Cardiac muscle cell (in vitro differentiated cells and primary cell): ENCODE measurements around the gene PARVB. TPM values are rescaled to one million over a fixed set of nuclear protein-coding genes. Genes with fewer than 3 reads are reported as not detected.

Experiments
- DNase-seq, 2 donors: peaks; one replicate each; pipeline versions ENCODE4 v3.0.0 to v3.0.0-alpha.2; 2010 to 2017; ENCODE audit warnings: low read depth in 1 of 2, low spot score in 1 of 2
- H3K27ac ChIP-seq: fragments of 200-600 bp; sonication (generic); 2 replicates; pipeline ENCODE4 v1.5.1; 2016
- H3K27me3 ChIP-seq: fragments of 200-600 bp; sonication (generic); 2 replicates; pipeline ENCODE4 v1.6.0; 2016; ENCODE audit warnings: control low read depth
- H3K36me3 ChIP-seq: fragments of 200-600 bp; sonication (generic); 2 replicates; pipeline ENCODE4 v1.5.1; 2016; ENCODE audit warnings: control low read depth
- H3K4me1 ChIP-seq: fragments of 200-600 bp; sonication (generic); 2 replicates; pipeline ENCODE4 v1.8.1; 2017; ENCODE audit warnings: low read depth, mild to moderate bottlenecking, mixed run types
- H3K4me3 ChIP-seq: fragments of 200-600 bp; sonication (generic); 2 replicates; pipeline ENCODE4 v1.5.1; 2016; ENCODE audit warnings: mild to moderate bottlenecking
- H3K9me3 ChIP-seq: fragments of 200-600 bp; sonication (generic); 2 replicates; pipeline ENCODE4 v1.5.1; 2017; ENCODE audit warnings: low read depth, mild to moderate bottlenecking, control low read depth
- CTCF ChIP-seq: IDR thresholded peaks from 2 replicates; pipeline ENCODE4 v1.5.1; 2012; ENCODE audit warnings: low read depth, mild to moderate bottlenecking, low read length
- polyA plus RNA-seq: library from polyadenylated mRNA; unstranded; fragments of >200 nt; fragmentation: Nextera tagmentation; extraction: Ambion mirVana; gene quantifications from 2 replicates; pipeline ENCODE4 v1.2.1, GENCODE V29; 2016
- total RNA-seq: library from RNA; depleted of rRNA; stranded (reverse); fragments of >200 nt; gene quantifications from 2 replicates; pipeline ENCODE4 v1.2.3, GENCODE V29; 2016

The PARVB gene
- total and polyA plus RNA-seq, 2 experiments from 2014 or later, result 30.6 to 46.0 TPM

- Histone ChIP-seq H3K4me3 (no peak overlapping the region), H3K36me3 (peaks cover 53% of the 10 kb centered on the region), H3K4me1 (no peaks in the 10 kb centered on the region), H3K27me3 (no peaks in the 10 kb centered on the region), H3K9me3 (no peaks in the 10 kb centered on the region), H3K27ac (no peak overlapping the region)
- TF ChIP-seq CTCF, result no peak
- DNase-seq, result no peak
Measured at GRCh38 chr22:43980996-43981395, 43.1 kb upstream of the PARVB start.

GRCh38 chr22:43983808-43984207 lies 40.3 kb upstream of the PARVB start:
- Histone ChIP-seq H3K9me3 (no peaks in the 10 kb centered on the region), H3K27ac (no peak overlapping the region), H3K4me1 (no peaks in the 10 kb centered on the region), H3K27me3 (no peaks in the 10 kb centered on the region), H3K36me3 (peaks cover 49% of the 10 kb centered on the region), H3K4me3 (no peak overlapping the region)
- no peak for DNase-seq
- TF ChIP-seq CTCF, result no peak

- DNase-seq, result peak in 1 of 2 donors; percentile 16
- H3K4me1 ChIP-seq, result no peaks in the 10 kb centered on the region
- no peaks in the 10 kb centered on the region for H3K27me3 ChIP-seq
- no peak overlapping the region for H3K4me3 ChIP-seq
- H3K36me3 ChIP-seq, result peaks cover 58% of the 10 kb centered on the region
- no peaks in the 10 kb centered on the region for H3K9me3 ChIP-seq
- no peak overlapping the region for H3K27ac ChIP-seq
- no peak for TF ChIP-seq CTCF
Measured at GRCh38 chr22:43985532-43985931, 38.6 kb upstream of the PARVB start.

DNA sequence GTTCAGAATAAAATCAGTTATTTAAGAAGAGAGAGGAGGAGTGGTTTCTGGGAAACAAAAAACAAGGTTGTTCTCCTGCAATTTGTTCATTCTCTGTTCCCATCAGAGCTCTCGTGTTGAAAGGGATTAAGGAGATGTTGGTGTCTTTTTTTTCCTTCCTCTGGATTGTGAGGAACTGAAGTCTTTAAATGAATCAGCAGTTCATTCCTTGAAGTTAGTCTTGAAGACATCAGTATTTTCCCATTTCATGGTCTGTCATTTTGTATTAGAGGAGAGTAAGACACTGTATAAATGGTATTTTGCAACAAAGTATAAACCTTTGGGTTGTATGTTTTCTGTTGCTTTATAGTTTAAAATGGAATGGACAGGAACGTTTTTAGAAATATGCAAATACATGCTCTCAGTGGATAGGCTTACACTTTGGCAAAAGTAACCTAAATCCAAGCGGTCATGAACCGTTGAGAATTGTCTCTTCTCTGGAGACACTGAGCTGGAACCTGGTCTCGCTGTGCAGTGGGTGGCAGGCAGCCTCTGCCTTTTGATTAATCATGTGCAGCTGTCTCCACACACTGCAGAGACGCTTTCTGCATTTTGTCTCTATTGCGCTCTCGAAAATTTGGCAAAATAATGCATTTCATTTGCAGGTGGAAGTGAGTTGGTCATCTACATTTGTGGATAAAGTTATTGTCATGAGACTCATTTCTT lies 35.8 kb upstream of the PARVB start:
- DNase-seq, result no peak
- Histone ChIP-seq H3K36me3 (peaks cover 46% of the 10 kb centered on the region), H3K4me3 (no peak overlapping the region), H3K27me3 (no peaks in the 10 kb centered on the region), H3K27ac (no peak overlapping the region), H3K4me1 (no peaks in the 10 kb centered on the region), H3K9me3 (no peaks in the 10 kb centered on the region)
- no peak for TF ChIP-seq CTCF

GRCh38 chr22:43988960-43989359 lies 35.1 kb upstream of the PARVB start:
- no peak for DNase-seq
- no peak for TF ChIP-seq CTCF
- no peaks in the 10 kb centered on the region for H3K9me3 ChIP-seq
- no peaks in the 10 kb centered on the region for H3K4me1 ChIP-seq
- no peak overlapping the region for H3K27ac ChIP-seq
- H3K27me3 ChIP-seq, result no peaks in the 10 kb centered on the region
- H3K36me3 ChIP-seq, result peaks cover 50% of the 10 kb centered on the region
- H3K4me3 ChIP-seq, result no peak overlapping the region
